T-helper 2 cell treated with Interferon-gamma antibody and Interleukin-4, amounts not matched to agents 5 μg/mL and 100 μg/mL, for 36 hours (primary cell): ENCODE results near the gene ZNF100.
"Not testable (repeated sequence)": the region's sequence is repeated elsewhere in the genome, so short reads cannot be mapped to it uniquely, and the experiment has no call there.

Experiments
- DNase-seq: peaks from one replicate; pipeline ENCODE4 v3.0.0; 2021; ENCODE audit warnings: low spot score
- H3K27ac Mint-ChIP-seq: one replicate; pipeline ENCODE4 v1.8.0; 2021; ENCODE audit warnings: mild to moderate bottlenecking, mixed read lengths
- H3K27me3 Mint-ChIP-seq: one replicate; pipeline ENCODE4 v1.8.0; 2021; ENCODE audit warnings: low read depth, mixed read lengths
- H3K36me3 Mint-ChIP-seq: one replicate; pipeline ENCODE4 v1.8.0; 2021; ENCODE audit warnings: low read depth, mixed read lengths
- H3K4me1 Mint-ChIP-seq: one replicate; pipeline ENCODE4 v1.8.0; 2021; ENCODE audit warnings: low read depth, mixed read lengths
- H3K4me3 Mint-ChIP-seq: one replicate; pipeline ENCODE4 v1.8.0; 2022; ENCODE audit warnings: mild to moderate bottlenecking, moderate library complexity, mixed read lengths
- H3K9me3 Mint-ChIP-seq: one replicate; pipeline ENCODE4 v1.8.0; 2021; ENCODE audit warnings: mixed read lengths

ZNF100 gene

DNA sequence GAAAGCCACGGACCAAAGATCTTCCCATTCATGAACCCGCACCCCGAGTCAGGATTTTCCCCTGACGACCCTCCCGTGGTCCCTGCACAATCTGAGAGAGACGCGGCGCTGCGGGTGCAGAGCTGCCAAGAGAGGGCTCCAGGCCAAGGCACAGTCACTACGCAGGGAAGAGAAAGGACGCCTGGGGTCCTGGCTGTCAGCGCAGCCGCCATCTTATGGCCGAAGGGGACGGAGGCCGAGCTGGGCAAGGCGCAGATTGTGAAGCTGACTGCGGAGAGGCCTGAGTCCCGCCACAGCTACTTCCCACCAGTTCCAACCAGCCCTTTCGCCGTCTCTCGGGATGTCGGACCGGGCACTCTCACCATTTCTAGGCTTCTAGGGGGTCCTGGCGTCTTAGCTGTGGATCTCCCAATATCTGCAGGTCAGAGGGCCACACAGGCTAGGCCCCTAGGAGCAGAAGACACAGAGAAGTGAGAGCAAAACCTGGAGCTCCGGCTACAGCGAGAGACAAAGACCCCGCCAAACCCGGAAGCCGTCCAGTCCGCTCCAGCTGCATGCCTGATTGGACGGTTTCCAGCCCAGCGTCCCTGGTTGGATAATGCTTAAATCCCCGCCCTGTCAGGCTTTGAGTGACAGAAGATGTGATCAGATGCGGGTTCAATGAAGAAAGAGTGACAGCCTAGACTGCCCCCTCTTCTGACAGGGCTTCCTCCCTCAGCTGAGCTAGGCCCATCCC is at the start of gene ZNF100:
TSS of gene ZNF100 (minus strand) at position 515 of the 736 bp plus-strand sequence. CDS start at position 365, 150 bp downstream.
- H3K4me1 Mint-ChIP-seq = peaks cover 9% of the 10 kb centered on the region
- peak within 1 kb of the TSS; percentile 98 for H3K4me3 Mint-ChIP-seq
- no peaks in the 10 kb centered on the region for H3K27me3 Mint-ChIP-seq
- peak; percentile 83 for DNase-seq
- peak within 1 kb of the TSS; percentile 92 for H3K27ac Mint-ChIP-seq
- peaks cover 36% of the 10 kb centered on the region for H3K9me3 Mint-ChIP-seq
- peaks cover 49% of the 10 kb centered on the region for H3K36me3 Mint-ChIP-seq

DNA sequence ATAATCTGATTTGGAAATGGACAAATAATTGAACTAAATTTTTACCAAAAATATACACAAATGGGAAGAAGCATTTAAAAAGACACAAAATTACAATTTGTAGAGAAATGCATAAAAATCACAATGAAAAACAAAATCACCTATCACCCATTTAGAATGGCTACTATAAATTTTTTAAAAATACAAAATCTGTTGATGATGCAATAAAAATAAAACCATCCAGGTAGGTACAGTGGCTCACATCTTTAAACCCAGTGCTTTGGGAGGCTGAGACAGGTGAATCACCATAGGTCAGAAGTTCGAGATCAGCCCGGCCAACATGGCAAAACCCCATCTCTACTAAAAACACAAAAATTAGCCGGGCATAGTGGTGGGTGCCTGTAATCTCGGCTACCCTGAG is 45.1 kb upstream of the ZNF100 start:
- no peak overlapping the region for H3K27ac Mint-ChIP-seq
- no peaks in the 10 kb centered on the region for H3K27me3 Mint-ChIP-seq
- no peaks in the 10 kb centered on the region for H3K4me1 Mint-ChIP-seq
- peaks cover 88% of the 10 kb centered on the region for H3K36me3 Mint-ChIP-seq
- H3K4me3 Mint-ChIP-seq = no peak overlapping the region
- peaks cover 64% of the 10 kb centered on the region for H3K9me3 Mint-ChIP-seq
- no peak for DNase-seq

DNA sequence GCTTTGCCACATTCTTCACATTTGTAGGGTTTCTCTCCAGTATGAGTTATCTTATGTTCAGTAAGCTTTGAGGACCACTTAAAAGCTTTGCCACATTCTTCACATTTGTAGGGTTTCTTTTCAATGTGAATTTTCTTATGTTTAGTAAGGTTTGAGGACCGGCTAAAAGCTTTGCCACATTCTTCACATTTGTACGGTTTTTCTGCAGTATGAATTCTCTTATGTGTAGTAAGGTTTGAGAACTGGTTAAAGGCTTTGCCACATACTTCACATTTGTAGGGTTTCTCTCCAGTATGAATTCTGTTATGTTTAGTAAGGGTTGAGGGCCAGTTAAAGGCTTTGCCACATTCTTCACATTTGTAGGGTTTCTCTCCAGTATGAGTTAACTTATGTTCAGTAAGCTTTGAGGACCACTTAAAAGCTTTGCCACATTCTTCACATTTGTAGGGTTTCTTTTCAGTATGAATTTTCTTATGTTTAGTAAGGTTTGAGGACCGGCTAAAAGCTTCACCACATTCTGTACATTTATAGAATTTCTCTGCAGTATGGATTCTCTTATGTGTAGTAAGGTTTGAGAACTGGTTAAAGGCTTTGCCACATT is 41.1 kb upstream of the ZNF100 start:
- not testable (repeated sequence) for DNase-seq, H3K4me1 Mint-ChIP-seq, H3K4me3 Mint-ChIP-seq, H3K27me3 Mint-ChIP-seq, H3K27ac Mint-ChIP-seq
- Mint-ChIP-seq H3K36me3 (peaks cover 53% of the 10 kb centered on the region), H3K9me3 (peaks cover 70% of the 10 kb centered on the region)

DNA sequence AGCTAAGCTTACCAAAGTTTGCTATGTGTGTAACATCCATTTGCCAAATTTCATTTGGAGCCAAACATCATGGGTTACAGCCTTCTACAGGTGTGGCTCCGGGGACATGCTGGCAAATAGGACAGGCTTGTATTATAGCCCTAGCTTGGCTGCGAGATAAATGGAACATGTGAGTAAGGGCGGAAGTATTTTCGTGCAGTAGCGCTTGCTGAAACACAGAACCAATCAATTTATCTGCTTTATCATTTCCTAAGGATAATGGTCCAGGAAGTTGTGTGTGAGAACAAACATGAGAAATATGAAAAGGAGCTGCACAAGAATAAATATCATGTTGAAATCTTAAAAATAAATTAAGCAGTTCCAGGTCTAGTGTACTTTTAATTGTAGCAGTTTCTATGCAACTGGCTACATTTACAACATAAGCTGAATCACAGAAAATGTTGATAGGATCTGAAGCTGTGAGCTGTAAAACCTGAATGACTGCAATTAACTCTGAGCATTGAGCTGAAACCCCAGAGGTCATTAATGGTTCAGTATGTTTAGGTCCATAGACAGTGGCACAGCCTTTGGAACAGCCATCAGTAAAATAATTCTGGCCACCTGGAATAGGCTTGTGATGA is 22.2 kb upstream of the ZNF100 start:
- Mint-ChIP-seq H3K4me3 (no peak overlapping the region), H3K27ac (no peak overlapping the region), H3K27me3 (no peaks in the 10 kb centered on the region), H3K36me3 (peaks cover 2% of the 10 kb centered on the region), H3K9me3 (peaks cover 69% of the 10 kb centered on the region), H3K4me1 (no peaks in the 10 kb centered on the region)
- DNase-seq = no peak

DNA sequence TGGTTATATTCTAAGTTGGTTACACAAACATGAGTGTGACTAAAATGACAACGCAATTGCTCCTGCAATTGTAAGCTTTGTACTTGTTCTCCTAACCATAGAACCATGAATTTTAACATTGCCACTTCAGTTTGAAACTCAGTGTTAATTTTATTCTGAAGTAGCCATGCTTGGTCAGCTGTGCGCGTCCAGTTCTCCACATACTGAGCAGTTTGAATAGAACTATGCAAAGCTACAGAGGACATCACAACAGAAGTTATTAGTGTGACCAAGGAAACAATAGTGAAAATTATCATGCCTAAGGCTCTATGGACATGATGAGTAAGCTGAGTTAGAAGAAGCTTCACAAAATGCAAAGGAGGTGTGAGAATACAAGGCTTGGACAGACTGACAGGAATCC is 19.6 kb upstream of the ZNF100 start:
- H3K27me3 Mint-ChIP-seq = no peaks in the 10 kb centered on the region
- H3K9me3 Mint-ChIP-seq = peaks cover 65% of the 10 kb centered on the region

DNA sequence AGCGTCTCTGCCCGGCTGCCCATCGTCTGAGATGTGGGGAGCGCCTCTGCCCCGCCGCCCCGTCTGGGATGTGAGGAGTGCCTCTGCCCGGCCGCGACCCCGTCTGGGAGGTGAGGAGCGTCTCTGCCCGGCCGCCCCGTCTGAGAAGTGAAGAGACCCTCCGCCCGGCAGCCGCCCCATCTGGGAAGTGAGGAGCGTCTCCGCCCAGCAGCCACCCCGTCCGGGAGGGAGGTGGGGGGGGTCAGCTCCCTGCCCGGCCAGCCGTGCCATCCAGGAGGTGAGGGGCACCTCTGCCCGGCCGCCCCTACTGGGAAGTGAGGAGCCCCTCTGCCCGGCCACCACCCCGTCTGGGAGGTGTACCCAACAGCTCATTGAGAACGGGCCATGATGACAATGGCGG is 8.4 kb upstream of the ZNF100 start:
- not testable (repeated sequence) for DNase-seq, H3K4me1 Mint-ChIP-seq, H3K36me3 Mint-ChIP-seq, H3K27ac Mint-ChIP-seq, H3K4me3 Mint-ChIP-seq, H3K27me3 Mint-ChIP-seq
- H3K9me3 Mint-ChIP-seq = peaks cover 26% of the 10 kb centered on the region

More for the DNA sequence above, 19.6 kb upstream of the ZNF100 start:
- Mint-ChIP-seq H3K4me3 (no peak overlapping the region), H3K4me1 (no peaks in the 10 kb centered on the region), H3K27ac (no peak overlapping the region), H3K36me3 (no peaks in the 10 kb centered on the region)
- DNase-seq = no peak

DNA sequence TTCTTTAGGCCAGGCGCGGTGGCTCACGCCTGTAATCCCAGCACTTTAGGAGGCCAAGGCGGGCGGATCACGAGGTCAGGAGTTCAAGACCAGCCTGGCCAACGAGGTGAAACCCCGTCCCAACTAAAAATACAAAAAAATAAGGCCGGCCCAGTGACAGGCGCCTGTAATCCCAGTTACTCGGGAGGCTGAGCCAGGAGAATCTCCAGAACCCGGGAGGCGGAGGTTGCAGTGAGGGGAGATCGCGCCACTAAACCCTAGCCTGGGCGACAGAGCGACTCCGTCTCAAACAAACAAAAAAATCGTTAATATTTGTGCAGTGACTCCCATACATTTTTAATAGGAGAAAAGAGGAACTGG is 694 bp downstream of the ZNF100 start:
- Mint-ChIP-seq H3K36me3 (peaks cover 55% of the 10 kb centered on the region), H3K27ac (peak overlapping the region; percentile 92), H3K4me3 (peak overlapping the region; percentile 98), H3K9me3 (peaks cover 40% of the 10 kb centered on the region)
- not testable (repeated sequence) for H3K27me3 Mint-ChIP-seq, H3K4me1 Mint-ChIP-seq, DNase-seq

DNA sequence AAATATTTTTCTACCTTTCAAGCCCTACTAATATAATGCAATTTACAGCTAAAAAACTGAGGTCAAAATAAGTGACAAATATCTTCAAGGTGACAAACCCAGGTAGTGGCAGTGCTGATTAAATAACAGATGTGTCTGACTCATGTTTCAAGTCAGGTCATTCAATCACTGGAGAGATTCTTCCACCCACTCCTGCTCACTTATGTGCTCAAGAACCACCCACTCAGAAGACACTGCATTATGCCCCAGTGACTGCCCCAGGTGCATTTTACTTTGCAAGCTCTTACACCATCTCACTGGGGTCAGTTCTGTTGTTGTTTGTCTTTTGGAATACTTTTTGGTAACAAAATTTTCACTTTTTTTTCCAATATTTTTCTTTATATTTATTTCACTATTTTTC is 2.2 kb downstream of the ZNF100 start:
- no peak for DNase-seq
- no peaks in the 10 kb centered on the region for H3K27me3 Mint-ChIP-seq
- peaks cover 68% of the 10 kb centered on the region for H3K36me3 Mint-ChIP-seq
- H3K9me3 Mint-ChIP-seq = peaks cover 40% of the 10 kb centered on the region
- H3K4me1 Mint-ChIP-seq = peaks cover 9% of the 10 kb centered on the region
- H3K4me3 Mint-ChIP-seq = no peak overlapping the region
- no peak overlapping the region for H3K27ac Mint-ChIP-seq

DNA sequence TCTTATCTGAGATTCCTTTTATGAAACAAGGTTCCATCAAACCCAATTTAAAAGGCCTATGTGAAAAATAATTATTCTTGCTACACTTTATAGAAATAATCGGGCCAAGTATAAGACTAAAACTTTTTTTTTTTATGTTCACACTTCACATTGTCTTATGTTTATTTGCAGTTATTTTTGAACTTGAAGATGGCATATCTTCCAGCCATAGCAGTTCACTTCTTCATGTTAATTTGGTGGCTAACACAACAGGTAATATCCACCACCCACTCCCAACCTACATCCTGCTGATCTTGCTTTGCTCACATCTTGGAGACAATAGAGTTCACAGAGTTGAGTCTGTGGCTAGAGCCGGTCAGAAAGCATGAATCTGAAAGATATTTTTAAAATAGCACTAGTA is 5.8 kb downstream of the ZNF100 start:
- Mint-ChIP-seq H3K9me3 (peaks cover 61% of the 10 kb centered on the region), H3K36me3 (peaks cover 95% of the 10 kb centered on the region)
- H3K27me3 Mint-ChIP-seq, DNase-seq, H3K4me3 Mint-ChIP-seq, H3K27ac Mint-ChIP-seq, H3K4me1 Mint-ChIP-seq: not testable (repeated sequence)

DNA sequence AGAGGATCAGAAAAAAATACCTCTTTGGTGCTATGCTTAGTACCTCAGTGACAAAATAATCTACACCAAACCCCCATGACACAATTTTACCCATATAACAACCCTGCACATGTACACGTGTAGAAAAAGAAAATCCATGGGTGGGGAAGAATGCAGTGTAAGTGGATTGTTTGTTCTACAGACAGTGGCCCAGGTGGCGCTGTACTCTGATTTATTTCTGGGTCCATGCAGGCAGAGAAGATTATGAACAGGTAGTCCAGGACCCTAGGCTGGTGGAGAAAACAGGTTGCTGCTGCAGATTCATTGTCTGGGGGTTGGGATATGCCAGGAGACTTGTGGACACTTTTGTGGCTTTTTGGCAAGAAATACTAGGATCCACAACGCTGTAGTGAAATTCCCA is 9.1 kb downstream of the ZNF100 start:
- Mint-ChIP-seq H3K27me3 (no peaks in the 10 kb centered on the region), H3K4me1 (peaks cover 3% of the 10 kb centered on the region), H3K4me3 (no peak overlapping the region), H3K27ac (no peak overlapping the region), H3K36me3 (peaks cover 93% of the 10 kb centered on the region), H3K9me3 (peaks cover 78% of the 10 kb centered on the region)
- DNase-seq = no peak

DNA sequence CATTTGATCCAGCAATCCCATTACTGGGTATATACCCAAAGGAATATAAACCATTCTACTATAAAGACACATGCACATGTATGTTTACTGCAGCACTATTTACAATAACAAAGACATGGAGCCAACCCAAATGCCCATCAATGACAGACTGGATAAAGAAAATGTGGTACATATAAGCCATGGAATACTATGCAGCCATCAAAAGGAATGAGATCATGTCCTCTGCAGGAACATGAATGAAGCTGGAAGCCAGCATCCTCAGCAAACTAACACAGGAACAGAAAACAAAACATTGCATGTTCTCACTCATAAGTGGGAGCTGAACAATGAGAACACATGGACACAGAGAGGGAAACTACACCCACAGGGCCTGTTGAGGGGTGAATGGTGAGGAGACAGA is 11.8 kb downstream of the ZNF100 start:
- DNase-seq = not testable (repeated sequence)

DNA sequence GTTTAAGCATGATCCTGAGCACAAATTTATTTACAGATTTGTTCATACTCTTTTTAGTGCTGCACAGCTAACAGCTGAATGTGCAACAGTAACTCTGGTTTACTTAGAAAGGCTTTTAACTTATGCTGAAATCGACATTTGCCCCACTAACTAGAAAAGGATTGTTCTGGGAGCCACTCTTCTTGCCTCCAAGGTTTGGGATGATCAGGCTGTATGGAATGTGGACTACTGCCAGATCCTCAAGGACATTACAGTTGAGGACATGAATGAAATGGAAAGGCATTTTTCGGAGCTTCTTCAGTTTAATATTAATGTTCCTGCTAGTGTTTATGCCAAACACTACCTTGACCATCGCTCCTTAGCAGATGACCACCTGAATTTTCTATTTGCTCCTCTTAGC is 16.0 kb downstream of the ZNF100 start:
- Mint-ChIP-seq H3K27ac (no peak overlapping the region), H3K4me1 (peaks cover 3% of the 10 kb centered on the region), H3K27me3 (no peaks in the 10 kb centered on the region), H3K9me3 (peaks cover 74% of the 10 kb centered on the region), H3K36me3 (peaks cover 92% of the 10 kb centered on the region), H3K4me3 (no peak overlapping the region)
- no peak for DNase-seq

More for the DNA sequence above, 11.8 kb downstream of the ZNF100 start:
- not testable (repeated sequence) for H3K4me1 Mint-ChIP-seq, H3K27me3 Mint-ChIP-seq, H3K27ac Mint-ChIP-seq, H3K4me3 Mint-ChIP-seq
- Mint-ChIP-seq H3K9me3 (peaks cover 78% of the 10 kb centered on the region), H3K36me3 (peaks cover 94% of the 10 kb centered on the region)

DNA sequence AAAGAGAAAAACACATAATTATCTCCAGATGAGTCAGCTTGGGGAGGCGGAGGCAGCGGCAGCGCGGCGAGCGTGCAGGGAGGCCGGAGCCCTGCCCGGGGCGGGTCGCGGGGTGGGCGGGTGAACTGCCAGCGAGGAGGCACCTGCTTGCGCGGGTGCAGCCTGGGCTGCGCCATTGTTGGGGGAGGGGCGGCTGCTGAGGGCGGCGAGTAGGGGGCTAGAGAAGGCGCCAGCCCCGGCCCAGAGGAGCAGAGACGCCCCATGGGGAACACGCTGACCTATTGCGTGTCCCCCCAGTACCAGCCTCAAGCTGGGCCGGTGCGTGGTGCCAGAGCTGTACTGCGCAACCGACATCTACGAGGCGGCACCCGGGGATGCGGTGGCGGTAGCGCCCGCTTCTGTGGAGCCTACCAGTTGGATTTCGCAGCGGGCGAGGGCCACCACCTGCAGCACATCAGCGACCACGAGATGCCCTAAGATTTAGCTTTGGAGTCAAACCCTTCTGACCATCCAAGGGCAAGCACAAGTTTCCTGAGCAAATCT is 16.7 kb downstream of the ZNF100 start:
- peaks cover 92% of the 10 kb centered on the region for H3K36me3 Mint-ChIP-seq
- no peaks in the 10 kb centered on the region for H3K27me3 Mint-ChIP-seq
- H3K4me3 Mint-ChIP-seq = no peak overlapping the region
- H3K27ac Mint-ChIP-seq = no peak overlapping the region
- peaks cover 74% of the 10 kb centered on the region for H3K9me3 Mint-ChIP-seq
- H3K4me1 Mint-ChIP-seq = no peaks in the 10 kb centered on the region
- no peak for DNase-seq

DNA sequence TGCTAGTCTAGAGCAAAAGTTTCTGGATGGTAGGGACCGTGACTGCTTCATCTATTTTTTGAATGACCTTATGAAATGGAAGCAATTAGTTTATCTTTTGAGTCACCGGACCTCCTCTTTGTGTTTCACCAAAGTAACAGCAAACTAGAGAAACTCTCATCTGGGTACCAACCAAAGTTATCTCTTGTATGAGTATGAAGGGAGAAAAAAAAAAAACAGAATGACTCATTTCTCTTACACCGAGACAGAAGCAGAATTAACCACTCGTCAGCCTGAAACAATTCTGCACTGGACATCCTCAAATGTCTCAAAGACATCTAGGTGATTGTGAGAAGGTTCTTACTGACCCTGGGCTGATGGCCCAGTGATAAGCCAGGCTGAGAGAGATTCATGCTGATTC is 18.3 kb downstream of the ZNF100 start:
- H3K4me1 Mint-ChIP-seq = no peaks in the 10 kb centered on the region
- DNase-seq = no peak
- H3K36me3 Mint-ChIP-seq = peaks cover 88% of the 10 kb centered on the region
- no peak overlapping the region for H3K27ac Mint-ChIP-seq
- peaks cover 67% of the 10 kb centered on the region for H3K9me3 Mint-ChIP-seq
- H3K4me3 Mint-ChIP-seq = no peak overlapping the region
- no peaks in the 10 kb centered on the region for H3K27me3 Mint-ChIP-seq
